Bronchus fibroblast of lung (primary cell): ENCODE data around the gene C11orf97. TPM values are rescaled to one million over a fixed set of nuclear protein-coding genes. Genes with fewer than 3 reads are reported as not detected.

Experiments
- total RNA-seq: library from RNA; depleted of rRNA; stranded (reverse); fragments of >200 nt; gene quantifications from 2 replicates; pipeline ENCODE4 v1.2.3, GENCODE V29; 2015

The C11orf97 gene, protein sequence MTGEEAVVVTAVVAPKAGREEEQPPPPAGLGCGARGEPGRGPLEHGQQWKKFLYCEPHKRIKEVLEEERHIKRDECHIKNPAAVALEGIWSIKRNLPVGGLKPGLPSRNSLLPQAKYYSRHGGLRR
- not detected in 2 replicates for total RNA-seq

GRCh38 chr11:94511932-94512781 is at the start of gene C11orf97:
C11orf97 (plus strand) TSS chr11:94512461; CDS start chr11:94512529, 68 bp downstream.

GRCh38 chr11:94493281-94494125 is 18.8 kb upstream of the C11orf97 start, which contains the start of the genes ANKRD49 and MRE11:
ANKRD49 (plus strand) TSS chr11:94493984; CDS start chr11:94496694, 2,710 bp downstream.
MRE11 (minus strand) TSS chr11:94493844; CDS start chr11:94492801, 1,043 bp downstream.

GRCh38 chr11:94543695-94544645 is 31.7 kb downstream of the C11orf97 start, which contains the start of gene FUT4:
FUT4 (plus strand) TSS chr11:94543921; CDS start chr11:94544134, 213 bp downstream.

GRCh38 chr11:94567181-94567670 is 55.0 kb downstream of the C11orf97 start, which contains the start of gene PIWIL4:
PIWIL4 (plus strand) TSS chr11:94567368; CDS start chr11:94567519, 151 bp downstream.

Other genes starting within 250 kb of the C11orf97 start
- gene IZUMO1R, start 207.9 kb upstream of the C11orf97 start, total RNA-seq = not detected in 2 replicates
- under 0.01 TPM in 1 of 2 replicates, not detected in the other for gene GPR83, start 111.0 kb upstream of the C11orf97 start, total RNA-seq
- 10.4 and 11.1 TPM in 2 replicates for gene MRE11, start 18.6 kb upstream of the C11orf97 start, total RNA-seq
- gene ANKRD49, start 18.5 kb upstream of the C11orf97 start, total RNA-seq = 5.2 and 5.4 TPM in 2 replicates
- 2.7 and 3.5 TPM in 2 replicates for gene FUT4, start 31.5 kb downstream of the C11orf97 start, total RNA-seq
- gene PIWIL4, start 54.9 kb downstream of the C11orf97 start, total RNA-seq = 0.50 and 0.59 TPM in 2 replicates